HG02798 (cell line): ENCODE results near the gene NSUN6.

Experiments used
- ATAC-seq: cut with Tn5 transposase; IDR thresholded peaks from one replicate; pipeline ENCODE4 v1.9.1; 2021; ENCODE audit warnings: mild to moderate bottlenecking; ENCODE audit not compliant: unreplicated experiment, poor library complexity

NSUN6 gene

DNA sequence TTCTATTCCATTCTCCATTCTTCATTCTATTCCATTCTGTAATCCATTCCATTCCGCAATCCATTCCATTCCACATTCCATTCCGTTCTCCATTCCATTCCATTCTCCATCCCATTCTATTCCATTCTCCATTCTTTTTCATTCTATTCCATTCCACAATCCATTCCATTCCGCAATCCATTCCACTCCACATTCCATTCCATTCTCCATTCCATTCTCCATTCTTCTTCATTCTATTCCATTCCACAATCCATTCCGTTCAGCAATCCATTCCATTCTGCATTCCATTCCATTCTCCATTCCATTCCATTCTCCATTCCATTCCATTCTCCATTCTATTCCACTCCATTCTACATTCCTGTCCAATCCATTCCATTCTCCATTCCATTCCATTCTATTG, 85.2 kb downstream of the NSUN6 start:
- no peak for ATAC-seq

DNA sequence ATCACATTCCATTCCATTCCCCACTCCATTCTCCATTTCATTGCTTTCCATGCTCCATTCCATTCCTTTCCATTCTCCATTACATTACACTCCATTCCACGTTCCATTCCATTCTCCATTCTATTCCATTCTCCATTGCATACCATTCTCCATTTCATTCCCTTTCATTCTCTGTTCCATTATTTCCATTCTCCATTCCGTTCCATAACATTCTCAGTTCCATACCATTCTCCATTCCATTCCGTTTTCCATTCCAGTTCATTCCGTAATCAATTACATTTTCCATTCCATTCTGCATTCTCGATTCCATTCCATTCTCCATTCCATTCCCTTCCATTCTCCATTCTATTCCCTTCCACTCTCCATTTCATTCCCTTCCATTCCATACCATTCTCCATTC, 86.4 kb downstream of the NSUN6 start:
- no peak for ATAC-seq

DNA sequence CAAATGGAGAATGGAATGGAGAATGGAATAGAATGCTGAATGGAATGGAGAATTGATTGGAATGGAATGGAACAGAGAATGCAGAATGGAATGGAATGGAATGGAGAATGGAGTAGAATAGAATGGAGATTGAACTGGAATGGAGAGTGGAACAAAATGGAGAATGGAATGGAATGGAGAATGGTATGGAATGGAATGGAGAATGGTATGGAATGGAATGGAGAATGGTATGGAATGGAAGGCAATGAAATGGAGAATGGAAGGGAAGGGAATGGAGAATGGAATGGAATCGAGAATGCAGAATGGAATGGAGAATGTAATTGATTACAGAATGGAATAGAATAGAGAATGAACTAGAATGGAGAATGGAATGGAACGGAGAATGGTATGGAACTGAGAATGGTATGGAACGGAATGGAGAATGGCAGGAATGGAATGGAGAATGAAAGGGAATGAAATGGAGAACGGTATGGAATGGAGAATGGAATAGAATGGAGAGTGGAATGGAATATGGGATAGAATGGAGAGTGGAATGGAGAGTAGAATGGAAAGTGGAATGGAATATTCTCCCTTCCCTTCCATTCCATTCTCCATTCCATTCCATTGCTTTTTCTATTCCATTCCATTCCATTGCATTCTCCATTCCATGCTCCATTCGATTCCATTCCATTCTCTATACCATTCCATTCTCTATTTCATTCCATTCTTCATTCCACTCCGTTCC, 88.2 kb downstream of the NSUN6 start:
- ATAC-seq, result no peak

DNA sequence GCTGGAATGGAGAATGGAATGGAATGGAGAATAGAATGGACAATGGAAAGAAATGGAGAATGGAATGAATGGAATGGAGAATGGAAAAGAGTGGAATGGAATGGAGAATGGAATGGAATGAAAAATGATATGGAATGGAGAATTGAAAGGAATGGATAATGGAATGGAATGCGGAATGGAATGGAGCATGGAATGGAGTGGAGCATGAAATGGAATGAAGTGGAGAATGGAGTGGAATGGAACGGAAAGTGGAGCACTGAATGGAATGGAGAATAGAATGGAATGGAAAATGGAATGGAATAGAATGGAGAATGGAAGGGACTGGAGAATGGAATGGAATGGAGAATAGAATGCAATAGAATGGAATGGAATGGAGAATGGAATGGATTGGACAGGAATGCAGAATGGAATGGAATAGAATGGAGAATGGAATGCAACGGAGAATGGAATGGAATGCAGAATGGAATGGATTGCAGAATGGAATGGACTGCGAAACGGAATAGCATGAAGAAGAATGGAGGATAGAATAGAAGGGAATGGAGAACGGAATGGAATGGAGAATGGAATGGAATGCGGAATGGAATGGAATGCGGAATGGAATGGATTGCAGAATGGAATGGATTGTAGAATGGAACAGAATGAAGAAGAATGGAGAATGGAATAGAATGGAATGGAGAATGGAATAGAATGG, 89.4 kb downstream of the NSUN6 start:
- ATAC-seq, result no peak

DNA sequence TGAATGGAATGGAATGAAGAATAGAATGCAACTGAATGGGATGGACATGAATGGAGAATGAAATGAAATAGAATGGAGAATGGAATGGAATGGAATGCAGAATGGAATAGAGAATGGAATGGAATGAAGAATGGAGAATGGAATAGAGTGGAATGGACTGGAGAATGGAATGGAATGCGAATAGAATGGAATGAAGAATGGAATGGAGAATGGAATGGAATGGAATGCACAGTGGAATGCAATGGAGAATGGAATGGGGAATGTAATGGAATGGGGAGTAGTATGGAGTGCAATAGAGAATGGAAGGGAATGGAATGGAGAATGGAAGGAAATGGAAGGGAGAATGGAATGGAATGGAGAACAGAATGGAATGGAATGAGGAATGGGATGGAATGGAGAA, 93.4 kb downstream of the NSUN6 start:
- ATAC-seq, result no peak

DNA sequence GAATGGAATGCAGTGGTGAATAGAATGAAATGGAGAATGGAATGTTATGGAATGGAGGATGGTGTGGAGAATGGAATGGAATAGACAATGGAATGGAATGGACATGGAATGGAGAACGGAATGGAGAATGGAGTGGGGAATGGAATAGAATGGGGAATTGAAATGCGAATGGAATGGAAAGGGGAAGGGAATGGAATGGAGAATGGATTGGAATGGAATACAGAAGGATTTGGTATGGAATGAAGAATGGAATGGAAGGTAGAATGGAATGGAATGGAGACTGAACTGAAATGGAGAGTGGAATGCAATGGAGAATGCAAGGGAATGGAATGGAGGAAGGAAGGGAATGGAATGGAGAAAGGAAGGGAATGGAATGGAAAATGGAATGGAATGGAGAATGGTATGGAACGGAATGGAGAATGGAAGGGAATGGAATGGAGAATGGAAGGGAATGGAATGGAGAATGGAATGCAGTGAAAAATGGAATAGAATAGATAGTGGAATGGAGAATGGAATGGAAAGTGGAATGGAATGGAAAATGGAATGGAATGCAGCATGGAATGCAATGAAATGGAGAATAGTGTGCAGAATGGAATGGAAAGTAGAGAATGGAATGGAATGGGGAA, 94.8 kb downstream of the NSUN6 start:
- ATAC-seq, result no peak

DNA sequence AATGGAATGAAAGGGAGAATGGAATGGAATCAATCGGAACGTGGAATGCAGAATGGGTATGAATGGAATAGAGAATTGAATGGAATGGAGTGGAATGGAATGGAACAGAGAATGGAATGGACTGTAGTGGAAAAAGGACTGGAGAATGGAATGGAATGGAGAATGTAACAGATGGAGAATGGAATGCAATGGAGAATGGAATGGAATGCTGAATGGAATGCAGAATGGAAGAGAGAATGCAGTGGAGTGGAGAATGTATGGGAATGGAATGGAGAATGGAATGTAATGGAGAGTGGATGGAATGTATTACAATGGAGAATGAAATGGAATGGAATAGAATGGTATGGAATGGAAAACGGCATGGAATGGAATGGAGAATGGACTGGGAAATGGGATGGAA, 96.9 kb downstream of the NSUN6 start:
- no peak for ATAC-seq

DNA sequence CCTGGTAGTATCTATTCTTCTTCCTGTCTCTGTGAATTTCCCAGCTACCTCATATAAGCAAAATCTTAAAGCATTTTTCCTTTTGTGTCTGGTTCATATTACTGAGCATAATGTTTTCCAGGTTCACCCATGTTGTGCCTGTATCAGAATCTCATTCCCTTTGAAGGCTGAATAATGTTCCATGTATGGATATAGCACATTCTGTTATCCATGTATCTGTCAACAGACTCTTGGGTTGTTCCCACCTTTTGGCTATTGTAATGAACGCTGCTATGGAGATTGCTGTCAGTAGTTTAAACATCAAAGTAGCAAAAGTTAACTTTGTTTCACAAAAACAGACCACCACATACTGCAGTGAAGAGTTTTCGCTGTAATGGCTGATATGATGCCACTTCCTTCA, 99.9 kb downstream of the NSUN6 start:
- ATAC-seq, result no peak

DNA sequence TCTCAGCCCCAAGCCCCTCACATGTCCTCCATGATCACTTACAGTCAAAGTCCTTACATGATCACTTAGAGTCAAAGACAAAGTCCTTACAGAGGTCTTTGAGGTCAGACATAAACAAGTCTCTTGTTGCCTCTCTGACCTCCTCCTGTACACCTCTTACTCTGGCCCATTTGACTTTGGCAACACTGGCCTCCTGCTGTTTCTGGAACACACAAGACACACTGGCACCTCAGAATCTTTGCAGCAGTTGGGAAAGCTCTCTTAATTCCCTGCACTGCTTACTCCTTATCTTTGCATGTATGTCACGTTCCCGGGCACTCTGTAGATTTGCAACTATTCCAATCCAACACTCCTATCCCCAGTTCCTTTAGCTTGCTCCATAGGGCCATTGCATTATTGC, 102.3 kb downstream of the NSUN6 start:
- no peak for ATAC-seq

DNA sequence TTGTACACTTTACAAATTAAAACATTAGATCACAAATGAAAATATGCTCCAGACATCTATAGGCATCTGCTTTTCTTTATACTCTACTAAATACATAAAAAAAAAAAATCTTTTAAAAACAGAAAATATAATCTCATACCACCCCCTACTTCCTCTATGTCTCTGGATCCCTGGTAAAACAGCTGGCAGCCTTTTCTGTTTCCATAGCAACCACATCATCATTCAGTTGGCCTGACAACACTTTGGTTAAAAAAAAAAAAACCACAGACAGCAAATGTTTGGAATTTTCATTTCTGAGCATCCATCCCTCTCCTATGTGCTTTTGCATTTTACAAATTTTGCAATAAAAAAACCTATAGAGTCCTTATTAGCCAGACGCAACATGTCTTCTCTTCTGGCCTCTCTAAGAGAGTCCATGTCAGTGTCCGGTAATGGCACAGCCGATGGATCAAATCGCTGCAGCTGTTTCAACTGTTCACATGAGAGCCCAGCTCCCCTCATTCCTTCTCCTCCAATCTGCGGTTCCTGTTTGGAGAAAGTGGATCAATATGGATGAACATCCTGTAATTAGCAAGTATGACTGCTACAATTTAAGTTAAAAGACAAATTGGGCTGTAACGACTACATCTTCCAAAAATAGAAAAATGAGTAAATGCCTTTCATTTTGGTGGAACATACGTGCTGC, 105.6 kb downstream of the NSUN6 start:
- ATAC-seq, result no peak

DNA sequence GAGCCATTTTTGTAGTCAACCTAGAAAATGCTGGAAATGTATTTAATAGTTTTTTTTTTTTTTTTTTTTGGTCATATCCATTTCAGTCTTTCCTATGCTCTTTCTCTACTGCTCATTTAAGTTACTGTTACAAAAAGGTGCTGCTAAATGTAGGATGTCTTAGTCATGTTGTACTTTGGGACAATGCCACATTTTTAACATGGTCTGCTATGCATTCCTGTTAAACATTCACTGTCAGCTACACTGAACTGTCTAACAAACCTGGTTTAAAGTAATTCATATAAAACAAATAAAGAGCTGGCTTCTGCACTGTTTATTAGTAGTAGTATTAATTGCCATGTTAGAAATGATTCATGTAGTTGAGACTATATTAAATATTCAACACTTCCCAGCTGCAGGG, 108.6 kb downstream of the NSUN6 start:
- ATAC-seq, result no peak

DNA sequence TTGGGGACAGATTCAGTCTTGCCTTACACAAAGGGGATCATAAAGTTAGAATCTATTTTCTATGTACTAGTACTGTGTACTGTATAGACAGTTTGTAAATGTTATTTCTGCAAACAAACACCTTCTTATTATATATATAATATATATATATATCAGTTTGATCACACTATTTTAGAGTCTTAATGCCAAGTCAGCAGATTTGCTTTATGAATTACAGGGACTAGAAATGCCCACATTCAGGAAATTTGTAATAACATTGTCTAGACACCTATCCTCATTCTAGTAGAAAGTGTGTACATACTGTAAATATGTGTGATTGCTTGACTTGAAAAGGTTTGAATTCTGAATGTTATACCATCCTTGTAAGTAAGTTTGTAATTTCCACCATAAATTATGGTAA, 111.2 kb downstream of the NSUN6 start:
- ATAC-seq, result no peak

DNA sequence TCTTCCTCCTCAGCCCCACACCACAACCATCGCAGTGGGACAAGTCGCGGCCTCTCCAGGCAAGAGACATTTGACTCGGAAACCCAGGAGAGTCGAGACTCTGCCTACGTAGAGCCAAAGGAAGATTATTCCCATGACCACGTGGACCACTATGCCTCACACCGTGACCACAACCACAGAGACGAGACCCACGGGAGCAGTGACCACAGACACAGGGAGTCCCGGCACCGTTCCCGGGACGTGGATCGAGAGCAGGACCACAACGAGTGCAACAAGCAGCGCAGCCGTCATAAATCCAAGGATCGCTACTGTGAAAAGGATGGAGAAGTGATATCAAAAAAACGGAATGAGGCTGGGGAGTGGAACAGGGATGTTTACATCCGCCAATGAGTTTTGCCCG, 112.1 kb downstream of the NSUN6 start:
- ATAC-seq, result no peak

DNA sequence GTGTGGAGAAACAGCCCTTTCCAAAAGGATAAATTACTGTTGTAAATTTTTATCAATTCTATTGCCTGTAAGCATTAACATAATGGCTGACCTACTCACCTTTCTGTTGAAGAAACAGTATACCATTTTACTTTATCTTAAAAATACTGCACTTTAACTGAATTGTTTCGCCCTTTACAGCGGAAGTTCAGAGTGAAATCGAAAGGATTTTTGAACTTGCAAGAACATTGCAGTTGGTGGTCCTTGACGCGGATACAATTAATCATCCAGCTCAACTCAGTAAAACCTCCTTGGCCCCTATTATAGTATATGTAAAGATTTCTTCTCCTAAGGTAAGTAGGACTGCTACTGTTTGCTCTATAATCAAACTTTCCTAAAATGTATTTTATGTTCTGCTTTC, 117.5 kb downstream of the NSUN6 start:
- ATAC-seq, result no peak

DNA sequence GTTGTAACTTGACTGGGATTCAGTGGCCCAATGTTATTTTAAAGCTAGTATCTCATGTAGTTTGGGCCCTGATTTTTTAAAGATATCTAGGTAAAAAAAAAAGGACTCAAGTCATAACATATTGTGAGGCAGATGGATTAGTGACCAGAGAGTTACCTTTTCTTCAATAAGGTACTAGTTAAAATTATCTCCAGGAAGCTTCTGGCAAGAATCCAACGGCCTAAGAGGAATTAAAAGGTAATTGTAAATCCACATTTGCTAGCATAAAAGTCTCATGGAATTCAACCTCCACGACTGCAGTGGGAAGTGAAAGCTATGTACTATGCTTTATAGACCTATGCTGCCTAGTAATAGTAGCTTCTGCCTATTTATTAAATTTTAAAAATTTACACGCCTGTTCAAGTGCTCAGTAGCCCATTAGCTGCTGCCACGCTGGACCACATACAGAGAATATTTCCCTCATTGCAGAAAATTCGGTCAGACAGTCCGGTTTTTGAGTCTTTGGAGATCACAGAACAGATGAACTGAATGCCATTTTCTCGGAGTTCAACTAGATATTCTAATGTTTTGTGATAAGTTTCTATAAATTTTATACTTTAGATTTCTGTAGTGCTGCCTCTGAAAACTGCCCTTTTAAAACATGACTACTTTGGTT, 118.4 kb downstream of the NSUN6 start:
- ATAC-seq, result no peak

DNA sequence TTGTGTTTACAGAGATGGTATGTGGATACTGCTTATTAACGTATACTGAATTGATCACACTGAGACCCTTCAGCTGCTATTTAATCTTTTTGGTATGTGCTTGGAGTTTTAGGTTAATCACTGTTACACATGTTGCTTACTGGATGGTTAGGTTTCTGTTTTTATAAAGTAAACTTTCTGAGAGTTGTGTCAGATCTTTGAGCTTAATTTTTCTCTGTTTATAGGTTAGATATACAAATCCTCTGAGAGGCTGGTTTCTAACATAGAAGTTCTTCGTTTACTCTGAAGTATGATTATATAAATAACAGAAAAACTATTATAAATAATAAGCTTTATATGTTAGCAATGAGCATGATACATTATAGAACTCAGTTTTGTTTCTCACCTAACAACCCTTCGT, 123.1 kb downstream of the NSUN6 start:
- ATAC-seq, result no peak

DNA sequence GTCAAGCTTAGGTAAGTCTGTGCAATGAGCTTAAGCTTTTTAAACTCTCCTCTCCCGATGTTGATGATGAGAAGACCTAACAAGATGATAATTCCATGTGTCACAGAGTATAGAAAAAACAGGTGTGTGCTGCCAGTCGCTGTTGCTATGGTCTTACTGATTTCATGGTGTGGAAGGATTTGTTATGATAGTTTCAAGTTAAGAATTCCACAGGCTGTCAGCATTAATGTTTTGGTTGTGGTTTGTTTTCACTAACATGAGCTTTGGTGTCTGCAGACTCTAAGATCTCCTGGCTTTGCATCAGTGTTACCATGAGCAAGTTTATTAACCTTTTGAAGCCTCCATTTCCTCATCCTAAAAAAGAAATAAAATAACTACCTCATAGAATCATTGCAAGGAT, 123.7 kb downstream of the NSUN6 start:
- no peak for ATAC-seq

DNA sequence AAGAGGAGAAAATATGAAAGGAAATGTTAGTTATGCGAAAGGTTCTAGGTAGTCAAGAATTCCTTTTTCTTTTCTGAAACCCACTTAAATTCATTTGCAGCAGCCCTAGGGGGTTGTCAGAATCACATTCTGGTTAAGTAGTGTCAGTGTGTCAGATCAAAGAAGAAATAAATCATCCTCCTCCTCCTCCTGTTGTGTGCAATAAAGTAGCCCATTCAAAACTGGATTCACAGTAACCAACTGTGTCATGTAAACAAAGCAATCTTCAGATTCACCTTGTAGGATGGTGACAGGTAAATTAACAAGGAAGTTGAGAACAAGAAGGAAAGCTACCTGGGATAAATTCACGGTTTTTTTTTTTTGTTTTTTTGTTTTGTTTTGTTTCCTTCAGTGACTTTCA, 127.5 kb downstream of the NSUN6 start:
- no peak for ATAC-seq

DNA sequence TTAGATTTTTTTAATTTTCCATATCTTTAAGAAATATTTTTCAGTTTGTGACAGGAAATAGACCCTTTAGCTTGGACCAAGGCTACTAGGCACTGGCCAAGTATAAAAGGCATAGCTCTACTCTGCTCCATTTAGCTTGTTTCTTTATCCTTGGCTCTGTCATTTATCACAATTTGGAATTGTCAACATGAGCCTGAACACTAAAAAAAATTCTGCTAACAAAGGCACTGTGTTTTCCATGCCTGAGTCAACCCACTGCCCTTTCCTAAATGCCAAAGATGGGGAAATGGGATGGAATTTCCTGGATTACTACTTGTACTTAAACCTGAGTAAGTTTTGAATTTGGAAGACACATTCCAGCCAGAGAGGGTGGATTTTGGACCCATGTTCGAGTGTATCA, 128.4 kb downstream of the NSUN6 start:
- ATAC-seq, result no peak

DNA sequence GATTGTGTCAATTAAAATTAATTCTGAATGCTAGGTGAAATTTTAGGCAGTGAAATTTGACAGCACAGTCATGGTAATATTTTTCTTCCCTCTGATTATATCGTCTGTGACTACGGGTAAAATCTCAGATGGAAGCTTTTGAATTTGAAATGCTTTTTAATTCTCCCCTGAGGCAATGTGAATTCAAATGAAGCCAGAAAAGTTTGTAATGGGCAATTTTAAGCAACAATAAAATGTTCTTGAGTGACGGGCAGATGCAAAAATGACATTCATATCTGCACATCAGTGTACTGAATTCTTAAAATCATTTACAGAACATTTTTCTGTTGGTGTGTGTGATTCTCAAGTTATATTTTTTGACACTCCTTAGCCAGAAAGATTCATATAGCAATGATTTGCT, 134.5 kb downstream of the NSUN6 start:
- no peak for ATAC-seq

DNA sequence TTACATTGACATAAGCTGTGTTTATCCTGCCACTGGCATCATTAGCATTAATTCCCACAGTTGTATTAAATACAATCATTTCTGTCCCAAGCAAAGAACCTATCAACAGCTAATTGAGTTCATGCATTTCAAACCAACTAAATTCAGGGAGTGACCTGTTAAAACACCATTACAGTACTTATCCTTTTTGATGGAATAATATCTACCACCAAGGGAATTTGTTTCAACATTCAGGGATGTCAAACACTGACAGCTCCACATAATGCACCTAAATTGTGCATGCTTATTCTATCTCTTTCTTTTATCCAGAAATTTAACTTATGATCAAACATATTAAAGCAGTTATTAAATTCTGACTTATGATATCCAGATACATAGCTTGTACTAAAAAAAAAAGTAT, 136.8 kb downstream of the NSUN6 start:
- ATAC-seq, result no peak
